ENCODE results near the gene BZW1.

- TF ChIP-seq CTCF (IDR thresholded peaks at IDR 0.05 in 4 of 5, conservative IDR thresholded peaks at IDR 0.05 in 1 of 5) (no peak), POLR2A (IDR thresholded peaks at IDR 0.05) (no peak)
Observed at GRCh38 chr2:200873560-200873959, 61.9 kb downstream of the BZW1 start.
